ENCODE data around the gene SNAPIN.
A peak's percentile ranks its signal among the peaks of the same experiment; 100 is the strongest.

The SNAPIN gene

GRCh38 chr1:153658400-153659174 is at the start of gene SNAPIN:
TSS of gene SNAPIN (plus strand) at chr1:153658703. CDS start at chr1:153658744, 41 bp downstream.
- peak; percentile 54 for DNase-seq (ENCODE audit: extremely low read depth, low read depth)
- TF ChIP-seq CTCF (IDR thresholded peaks at IDR 0.05; ENCODE audit: low read depth, low read length), result peak; percentile 10

- no peak for TF ChIP-seq CTCF (IDR thresholded peaks at IDR 0.05; ENCODE audit: low read depth, low read length)
- DNase-seq (ENCODE audit: extremely low read depth, low read depth), result peak; percentile 58
These were observed 49.5 kb upstream of the SNAPIN start for GRCh38 chr1:153608742-153609584.

DNA sequence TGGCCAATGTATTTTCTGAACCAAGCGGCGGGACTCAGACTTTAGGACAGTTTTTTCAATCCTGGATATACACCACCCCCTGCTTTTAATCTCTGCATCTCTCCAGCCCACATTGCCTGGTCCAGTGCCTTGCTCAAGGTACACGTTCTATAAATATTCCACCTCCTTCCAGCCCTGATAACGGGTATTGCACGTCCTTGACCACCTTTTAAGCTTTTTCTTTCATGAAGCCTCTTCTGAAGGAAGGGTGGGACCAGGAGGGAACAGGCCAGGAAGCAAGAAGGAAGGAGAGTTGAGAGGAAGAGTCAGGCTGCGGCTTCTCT is 49.0 kb upstream of the SNAPIN start:
- DNase-seq (ENCODE audit: extremely low read depth, low read depth), result no peak
- no peak for TF ChIP-seq CTCF (IDR thresholded peaks at IDR 0.05; ENCODE audit: low read depth, low read length)

GRCh38 chr1:153610334-153610733 is 48.2 kb upstream of the SNAPIN start:
- no peak for TF ChIP-seq CTCF (IDR thresholded peaks at IDR 0.05; ENCODE audit: low read depth, low read length)
- DNase-seq (ENCODE audit: extremely low read depth, low read depth), result no peak

GRCh38 chr1:153610811-153611301 is 47.6 kb upstream of the SNAPIN start:
- TF ChIP-seq CTCF (IDR thresholded peaks at IDR 0.05; ENCODE audit: low read depth, low read length), result no peak
- DNase-seq (ENCODE audit: extremely low read depth, low read depth), result peak; percentile 25

- DNase-seq (ENCODE audit: extremely low read depth, low read depth), result no peak
- TF ChIP-seq CTCF (IDR thresholded peaks at IDR 0.05; ENCODE audit: low read depth, low read length), result no peak
These were observed 47.1 kb upstream of the SNAPIN start for GRCh38 chr1:153611356-153611755.
